ENCODE measurements around the gene AMBRA1. TPM values are rescaled to one million over a fixed set of nuclear protein-coding genes. Genes with fewer than 3 reads are reported as not detected.

AMBRA1 gene
- total RNA-seq, 1 experiment from 2014 or later = 15.8 TPM

- no peaks in the 10 kb centered on the region for H3F3A ChIP-seq (ENCODE audit: low read length, unreplicated experiment)
- ATAC-seq = no peak
- no peak overlapping the region for H3K4me3 ChIP-seq (ENCODE audit: low read length)
- no peak for DNase-seq
- POLR2A ChIA-PET (ENCODE audit: unreplicated experiment) = no interaction called here
- H3K27me3 ChIP-seq (ENCODE audit: low read length) = no peaks in the 10 kb centered on the region
- H3K36me3 ChIP-seq (ENCODE audit: low read depth, low read length) = no peaks in the 10 kb centered on the region; the same call in none of the 2 replicates
- no peaks in the 10 kb centered on the region for H4K20me1 ChIP-seq (ENCODE audit: low read length)
- H3K9me3 ChIP-seq (ENCODE audit: low read length) = no peaks in the 10 kb centered on the region
- H3K4me2 ChIP-seq (ENCODE audit: low read length) = no peak overlapping the region
- TF ChIP-seq EZH2 (IDR thresholded peaks at IDR 0.05; ENCODE audit: low read length, unreplicated experiment) (no peak), EZH2phosphoT487 (IDR thresholded peaks at IDR 0.05; ENCODE audit: borderline replicate concordance, low read length) (no peak)
- TF ChIP-seq, protein P1, sequence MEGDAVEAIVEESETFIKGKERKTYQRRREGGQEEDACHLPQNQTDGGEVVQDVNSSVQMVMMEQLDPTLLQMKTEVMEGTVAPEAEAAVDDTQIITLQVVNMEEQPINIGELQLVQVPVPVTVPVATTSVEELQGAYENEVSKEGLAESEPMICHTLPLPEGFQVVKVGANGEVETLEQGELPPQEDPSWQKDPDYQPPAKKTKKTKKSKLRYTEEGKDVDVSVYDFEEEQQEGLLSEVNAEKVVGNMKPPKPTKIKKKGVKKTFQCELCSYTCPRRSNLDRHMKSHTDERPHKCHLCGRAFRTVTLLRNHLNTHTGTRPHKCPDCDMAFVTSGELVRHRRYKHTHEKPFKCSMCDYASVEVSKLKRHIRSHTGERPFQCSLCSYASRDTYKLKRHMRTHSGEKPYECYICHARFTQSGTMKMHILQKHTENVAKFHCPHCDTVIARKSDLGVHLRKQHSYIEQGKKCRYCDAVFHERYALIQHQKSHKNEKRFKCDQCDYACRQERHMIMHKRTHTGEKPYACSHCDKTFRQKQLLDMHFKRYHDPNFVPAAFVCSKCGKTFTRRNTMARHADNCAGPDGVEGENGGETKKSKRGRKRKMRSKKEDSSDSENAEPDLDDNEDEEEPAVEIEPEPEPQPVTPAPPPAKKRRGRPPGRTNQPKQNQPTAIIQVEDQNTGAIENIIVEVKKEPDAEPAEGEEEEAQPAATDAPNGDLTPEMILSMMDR (conservative IDR thresholded peaks at IDR 0.05; ENCODE audit: low read depth, low read length) = no peak
- no peak overlapping the region for H3K9ac ChIP-seq (ENCODE audit: low read length)
- H3K79me2 ChIP-seq (ENCODE audit: low read length) = no peaks in the 10 kb centered on the region
- no TSS peak for BruUV-seq (replicated peaks)
- no peak overlapping the region for H3K27ac ChIP-seq (ENCODE audit: low read length)
- CTCF ChIA-PET = no interaction called here
- peaks cover 5% of the 10 kb centered on the region; the same call in 1 of the 2 replicates for H3K4me1 ChIP-seq (ENCODE audit: insufficient read depth, low read length)
- H3K9me2 ChIP-seq (replicated peaks; ENCODE audit: low read length) = no peaks in the 10 kb centered on the region
- H2AFZ ChIP-seq (ENCODE audit: low read length) = no peak overlapping the region
- intact Hi-C loops (cut with micrococcal nuclease) = no loop called here
These were observed 215.5 kb downstream of the AMBRA1 start for GRCh38 chr11:46378296-46378695.

DNA sequence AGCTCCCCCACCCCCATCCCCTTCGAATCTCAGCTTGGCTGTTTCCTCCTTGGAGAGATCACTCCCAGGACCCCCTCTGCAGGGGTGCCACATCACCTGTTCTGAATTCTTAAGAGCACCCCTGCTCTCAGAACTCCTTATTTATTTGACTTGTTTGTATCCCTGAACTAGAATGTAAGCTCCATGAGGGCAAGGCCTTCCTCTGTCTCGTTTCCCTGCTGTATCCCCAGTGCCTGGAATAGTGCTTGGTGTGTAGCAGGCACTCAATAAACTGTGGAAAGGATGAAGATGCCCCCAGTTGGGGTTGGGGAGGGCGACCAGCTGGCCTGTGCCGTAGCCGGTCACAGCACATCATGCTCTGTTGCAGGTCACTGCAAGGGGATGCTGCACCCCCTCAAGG, 216.0 kb downstream of the AMBRA1 start:
- no peak for TF ChIP-seq EZH2phosphoT487 (IDR thresholded peaks at IDR 0.05; ENCODE audit: borderline replicate concordance, low read length)
- TF ChIP-seq, protein P1 (conservative IDR thresholded peaks at IDR 0.05; ENCODE audit: low read depth, low read length) = no peak
- no peak for TF ChIP-seq EZH2 (IDR thresholded peaks at IDR 0.05; ENCODE audit: low read length, unreplicated experiment)
- DNase-seq = no peak
- no TSS peak for BruUV-seq (replicated peaks)
- no peak for ATAC-seq
- Histone ChIP-seq H3K4me3 (ENCODE audit: low read length) (no peak overlapping the region), H3K9ac (ENCODE audit: low read length) (no peak overlapping the region), H4K20me1 (ENCODE audit: low read length) (no peaks in the 10 kb centered on the region), H3K9me2 (replicated peaks; ENCODE audit: low read length) (no peaks in the 10 kb centered on the region), H3K4me1 (ENCODE audit: insufficient read depth, low read length) (peaks cover 5% of the 10 kb centered on the region; the same call in 1 of the 2 replicates), H3K79me2 (ENCODE audit: low read length) (no peaks in the 10 kb centered on the region), H3K27ac (ENCODE audit: low read length) (no peak overlapping the region), H3K9me3 (ENCODE audit: low read length) (no peaks in the 10 kb centered on the region), H2AFZ (ENCODE audit: low read length) (no peak overlapping the region), H3K27me3 (ENCODE audit: low read length) (no peaks in the 10 kb centered on the region), H3K36me3 (ENCODE audit: low read depth, low read length) (no peaks in the 10 kb centered on the region; the same call in none of the 2 replicates), H3F3A (ENCODE audit: low read length, unreplicated experiment) (no peaks in the 10 kb centered on the region), H3K4me2 (ENCODE audit: low read length) (no peak overlapping the region)
- POLR2A ChIA-PET (ENCODE audit: unreplicated experiment) = no interaction called here
- intact Hi-C loops (cut with micrococcal nuclease) = no loop called here
- CTCF ChIA-PET = no interaction called here

- Histone ChIP-seq H3K9me2 (replicated peaks; ENCODE audit: low read length) (no peaks in the 10 kb centered on the region), H3K4me2 (ENCODE audit: low read length) (no peak overlapping the region), H3K4me1 (ENCODE audit: insufficient read depth, low read length) (peaks cover 3% of the 10 kb centered on the region; the same call in 1 of the 2 replicates), H3K27ac (ENCODE audit: low read length) (no peak overlapping the region), H3K27me3 (ENCODE audit: low read length) (no peaks in the 10 kb centered on the region), H3K9ac (ENCODE audit: low read length) (no peak overlapping the region), H3K36me3 (ENCODE audit: low read depth, low read length) (no peaks in the 10 kb centered on the region; the same call in none of the 2 replicates), H3F3A (ENCODE audit: low read length, unreplicated experiment) (no peaks in the 10 kb centered on the region), H2AFZ (ENCODE audit: low read length) (no peak overlapping the region), H4K20me1 (ENCODE audit: low read length) (no peaks in the 10 kb centered on the region), H3K9me3 (ENCODE audit: low read length) (no peaks in the 10 kb centered on the region), H3K4me3 (ENCODE audit: low read length) (no peak overlapping the region), H3K79me2 (ENCODE audit: low read length) (no peaks in the 10 kb centered on the region)
- ChIA-PET CTCF (no interaction called here), POLR2A (ENCODE audit: unreplicated experiment) (no interaction called here)
- intact Hi-C loops (cut with micrococcal nuclease) = no loop called here
- TF ChIP-seq, protein P1 (conservative IDR thresholded peaks at IDR 0.05; ENCODE audit: low read depth, low read length) = no peak
- no peak for TF ChIP-seq EZH2 (IDR thresholded peaks at IDR 0.05; ENCODE audit: low read length, unreplicated experiment)
- no peak for TF ChIP-seq EZH2phosphoT487 (IDR thresholded peaks at IDR 0.05; ENCODE audit: borderline replicate concordance, low read length)
- no peak for DNase-seq
- ATAC-seq = no peak
- TSS peak; percentile 26 for BruUV-seq (replicated peaks)
These were observed 216.5 kb downstream of the AMBRA1 start for GRCh38 chr11:46377290-46377689.
